GM13976 (cell line): ENCODE results near the gene NUDCD2.
"Not testable (repeated sequence)": the region's sequence is repeated elsewhere in the genome, so short reads cannot be mapped to it uniquely, and the experiment has no call there.

Experiments used
- DNase-seq: peaks from one replicate; pipeline ENCODE4 v3.0.0; 2012; ENCODE audit warnings: low spot score
- in situ Hi-C: fragments of 300-500 bp; cut with MboI; formaldehyde crosslinking; loops from one replicate; pipeline ENCODE4 v1.12.0; 2022; ENCODE audit warnings: low sequenced_read_pairs, mixed read lengths, inconsistent platforms; ENCODE audit not compliant: unreplicated experiment
- TF ChIP-seq, protein P1 (sequence below): IDR thresholded peaks from 2 replicates; pipeline ENCODE4 v1.5.1; 2012; ENCODE audit warnings: borderline replicate concordance, mild to moderate bottlenecking; ENCODE audit not compliant: insufficient read depth; ENCODE audit errors: extremely low read depth, missing control alignments, control extremely low read depth

The NUDCD2 gene

DNA sequence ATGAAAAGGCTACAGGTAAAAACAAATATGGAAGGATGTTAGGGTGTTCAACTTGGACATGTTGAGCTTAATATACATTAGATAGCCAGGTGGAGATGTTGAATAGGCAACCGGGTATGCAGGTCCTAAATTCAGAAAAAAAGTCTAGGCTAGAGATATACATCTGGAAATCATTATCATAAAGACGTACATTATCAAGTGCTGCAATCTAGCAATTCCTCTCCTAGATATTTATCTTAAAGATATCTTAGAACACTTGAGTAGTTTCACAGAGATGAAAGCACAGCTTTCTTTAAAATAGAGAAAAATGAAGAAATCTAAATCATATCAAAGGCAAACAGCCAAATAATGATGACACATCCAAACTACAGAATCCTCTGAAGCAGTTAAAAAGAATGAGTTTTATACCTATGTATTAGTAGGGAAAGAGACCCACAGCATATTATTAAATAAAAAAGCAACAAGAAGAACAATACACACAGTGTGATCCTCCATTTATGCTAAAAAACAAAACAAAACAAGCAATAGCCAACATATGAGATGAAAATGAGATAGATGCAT is 3.8 kb downstream of the NUDCD2 start:
- no peak for DNase-seq
- in situ Hi-C loops: no loop called here
- TF ChIP-seq, protein P1, sequence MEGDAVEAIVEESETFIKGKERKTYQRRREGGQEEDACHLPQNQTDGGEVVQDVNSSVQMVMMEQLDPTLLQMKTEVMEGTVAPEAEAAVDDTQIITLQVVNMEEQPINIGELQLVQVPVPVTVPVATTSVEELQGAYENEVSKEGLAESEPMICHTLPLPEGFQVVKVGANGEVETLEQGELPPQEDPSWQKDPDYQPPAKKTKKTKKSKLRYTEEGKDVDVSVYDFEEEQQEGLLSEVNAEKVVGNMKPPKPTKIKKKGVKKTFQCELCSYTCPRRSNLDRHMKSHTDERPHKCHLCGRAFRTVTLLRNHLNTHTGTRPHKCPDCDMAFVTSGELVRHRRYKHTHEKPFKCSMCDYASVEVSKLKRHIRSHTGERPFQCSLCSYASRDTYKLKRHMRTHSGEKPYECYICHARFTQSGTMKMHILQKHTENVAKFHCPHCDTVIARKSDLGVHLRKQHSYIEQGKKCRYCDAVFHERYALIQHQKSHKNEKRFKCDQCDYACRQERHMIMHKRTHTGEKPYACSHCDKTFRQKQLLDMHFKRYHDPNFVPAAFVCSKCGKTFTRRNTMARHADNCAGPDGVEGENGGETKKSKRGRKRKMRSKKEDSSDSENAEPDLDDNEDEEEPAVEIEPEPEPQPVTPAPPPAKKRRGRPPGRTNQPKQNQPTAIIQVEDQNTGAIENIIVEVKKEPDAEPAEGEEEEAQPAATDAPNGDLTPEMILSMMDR: no peak

DNA sequence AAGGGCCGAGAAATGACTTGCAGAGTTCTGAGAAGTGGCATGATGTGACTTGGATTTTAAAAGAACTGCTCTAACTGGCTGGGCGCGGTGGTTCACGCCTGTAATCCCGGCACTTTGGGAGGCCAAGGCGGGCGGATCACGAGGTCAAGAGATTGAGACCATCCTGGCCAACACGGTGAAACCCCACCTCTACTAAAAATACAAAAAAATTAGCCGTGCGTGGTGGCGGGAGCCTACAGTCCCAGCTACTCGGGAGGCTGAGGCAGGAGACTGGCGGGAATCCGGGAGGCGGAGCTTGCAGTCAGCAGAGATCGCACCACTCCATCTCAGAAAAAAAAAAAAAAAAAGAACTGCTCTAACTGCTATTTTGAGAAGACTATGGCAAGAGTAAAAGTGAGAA is 4.5 kb downstream of the NUDCD2 start:
- DNase-seq, in situ Hi-C loops: not testable (repeated sequence)

DNA sequence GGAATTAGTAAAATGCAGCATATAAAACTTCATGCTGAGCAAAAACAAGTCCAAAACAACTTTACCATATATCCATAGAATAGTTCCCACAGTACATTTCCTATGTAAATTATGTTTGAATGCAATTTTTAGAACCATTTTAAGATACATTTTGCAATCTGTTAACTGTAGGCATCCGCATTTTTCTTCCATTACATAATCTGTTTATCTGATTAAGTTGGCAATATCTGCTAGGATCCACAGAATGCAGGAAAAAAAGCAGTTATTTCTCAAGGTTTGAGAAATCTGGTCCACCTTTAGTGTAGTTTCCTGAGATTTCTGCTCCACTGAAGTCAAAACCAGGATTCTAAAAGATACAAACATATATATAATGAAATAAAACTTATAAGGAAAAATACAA is 6.2 kb downstream of the NUDCD2 start:
- DNase-seq: no peak
- TF ChIP-seq, protein P1: no peak
- in situ Hi-C loops: no loop called here

DNA sequence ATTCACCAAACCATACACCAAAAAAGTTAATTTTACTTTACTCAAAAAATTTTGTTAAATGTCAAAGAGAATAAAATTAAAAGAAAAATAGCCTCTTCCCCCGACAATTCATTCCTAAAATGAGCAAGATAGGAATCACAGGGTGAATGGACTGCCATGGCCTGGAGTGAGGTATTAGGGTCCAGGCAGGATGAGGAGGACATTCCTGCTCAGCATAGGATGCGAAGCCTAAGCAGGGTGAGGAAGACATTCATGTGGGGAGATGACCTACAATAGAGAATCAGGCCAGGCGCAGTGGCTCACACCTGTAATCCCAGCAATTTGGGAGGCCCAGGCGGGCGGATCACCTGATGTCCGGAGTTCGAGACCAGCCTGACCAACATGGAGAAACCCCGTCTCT is 8.4 kb downstream of the NUDCD2 start:
- in situ Hi-C loops: no loop called here
- TF ChIP-seq, protein P1: no peak
- DNase-seq: no peak

DNA sequence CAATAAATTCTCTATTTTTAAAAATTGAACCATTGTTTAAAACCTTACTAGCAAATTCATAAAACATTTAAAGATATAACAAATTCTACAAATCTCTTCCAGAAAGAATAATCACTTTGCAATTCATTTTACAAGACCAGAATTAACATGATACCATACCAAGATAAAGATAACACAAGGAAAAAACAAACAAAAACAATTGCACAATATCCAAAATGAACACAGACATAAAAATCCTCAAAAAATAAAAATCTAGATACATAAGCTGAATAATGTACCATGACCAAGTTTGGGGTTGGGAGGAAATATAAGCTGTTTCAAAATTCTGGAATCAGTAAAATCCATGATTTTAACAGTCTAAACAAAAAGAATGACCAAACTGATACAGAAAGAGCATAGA is 11.4 kb downstream of the NUDCD2 start:
- in situ Hi-C loops: no loop called here
- TF ChIP-seq, protein P1: no peak
- no peak for DNase-seq

DNA sequence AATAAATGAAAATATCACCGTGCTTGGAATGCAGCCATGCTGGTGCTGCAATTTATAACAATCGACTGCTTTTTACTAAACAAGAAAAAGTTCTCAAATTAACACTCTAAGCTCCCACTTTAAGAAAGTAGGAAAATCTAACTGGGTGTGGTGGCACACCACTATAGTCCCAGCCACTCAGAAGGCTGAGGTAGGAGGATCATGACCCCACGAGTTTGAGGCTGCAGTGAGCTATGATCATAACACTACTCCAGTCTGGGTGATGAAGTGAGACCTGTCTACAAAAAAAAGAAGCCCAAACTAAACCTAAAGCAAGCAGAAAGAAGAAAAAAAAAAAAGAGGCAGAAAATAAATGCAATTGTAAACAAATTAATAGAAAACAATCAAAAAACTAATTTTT is 12.0 kb downstream of the NUDCD2 start:
- in situ Hi-C loops: no loop called here
- DNase-seq: no peak
- TF ChIP-seq, protein P1: no peak

DNA sequence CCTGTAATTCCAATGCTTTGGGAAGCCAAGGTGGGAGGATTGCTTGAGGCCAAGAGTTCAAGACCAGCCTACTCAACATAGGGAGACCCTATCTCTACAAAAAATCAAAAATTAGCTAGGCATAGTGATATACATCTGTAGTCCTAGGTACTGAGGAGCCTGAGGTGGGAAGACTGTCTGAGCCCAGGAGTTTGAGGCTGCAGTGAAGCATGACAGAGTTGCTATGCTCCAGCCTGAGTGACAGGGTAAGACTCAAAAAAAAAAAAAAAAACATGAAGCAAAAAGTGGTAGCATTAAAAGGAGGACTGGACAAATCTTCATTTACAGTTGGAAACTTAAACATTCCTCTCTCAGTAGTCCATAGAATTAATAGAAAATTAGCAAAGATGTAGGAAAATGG is 12.7 kb downstream of the NUDCD2 start:
- DNase-seq: no peak
- TF ChIP-seq, protein P1: no peak
- in situ Hi-C loops: no loop called here
